Hepatocyte (in vitro differentiated cells): ENCODE data around the gene TOX3.

ENCODE experiments used
- EZH2phosphoT487 ChIP-seq: fragments of 200-600 bp; sonication (generic); IDR thresholded peaks from one replicate; pipeline ENCODE4 v1.6.1; 2018; ENCODE audit warnings: antibody characterized with exemption, mild to moderate bottlenecking, low read depth, moderate library complexity; ENCODE audit not compliant: unreplicated experiment, severe bottlenecking
- TF ChIP-seq, protein P1 (sequence below): fragments of 200-600 bp; sonication (generic); IDR thresholded peaks from 2 replicates; pipeline ENCODE4 v1.5.1; 2016; ENCODE audit warnings: antibody characterized with exemption, mild to moderate bottlenecking; ENCODE audit not compliant: poor library complexity

DNA sequence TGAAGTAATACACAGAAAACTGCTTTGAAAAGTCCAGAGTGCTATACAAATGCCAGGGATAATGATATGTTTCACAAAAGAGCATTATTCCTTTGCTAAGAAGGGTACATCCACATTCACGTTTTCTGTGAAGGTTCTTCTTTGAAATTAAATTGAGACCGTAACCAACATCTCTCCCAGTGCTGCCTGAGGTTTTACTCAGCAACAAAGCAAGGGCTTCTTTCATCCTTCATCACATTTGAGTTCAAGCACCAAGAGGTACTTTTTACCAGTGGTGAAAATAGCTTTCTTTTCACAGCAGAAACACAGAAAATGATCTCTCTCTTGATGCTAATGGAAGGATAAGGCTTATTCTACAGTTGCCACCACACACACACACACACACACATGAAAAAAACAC lies 113.3 kb downstream of the TOX3 start:
- TF ChIP-seq, protein P1, sequence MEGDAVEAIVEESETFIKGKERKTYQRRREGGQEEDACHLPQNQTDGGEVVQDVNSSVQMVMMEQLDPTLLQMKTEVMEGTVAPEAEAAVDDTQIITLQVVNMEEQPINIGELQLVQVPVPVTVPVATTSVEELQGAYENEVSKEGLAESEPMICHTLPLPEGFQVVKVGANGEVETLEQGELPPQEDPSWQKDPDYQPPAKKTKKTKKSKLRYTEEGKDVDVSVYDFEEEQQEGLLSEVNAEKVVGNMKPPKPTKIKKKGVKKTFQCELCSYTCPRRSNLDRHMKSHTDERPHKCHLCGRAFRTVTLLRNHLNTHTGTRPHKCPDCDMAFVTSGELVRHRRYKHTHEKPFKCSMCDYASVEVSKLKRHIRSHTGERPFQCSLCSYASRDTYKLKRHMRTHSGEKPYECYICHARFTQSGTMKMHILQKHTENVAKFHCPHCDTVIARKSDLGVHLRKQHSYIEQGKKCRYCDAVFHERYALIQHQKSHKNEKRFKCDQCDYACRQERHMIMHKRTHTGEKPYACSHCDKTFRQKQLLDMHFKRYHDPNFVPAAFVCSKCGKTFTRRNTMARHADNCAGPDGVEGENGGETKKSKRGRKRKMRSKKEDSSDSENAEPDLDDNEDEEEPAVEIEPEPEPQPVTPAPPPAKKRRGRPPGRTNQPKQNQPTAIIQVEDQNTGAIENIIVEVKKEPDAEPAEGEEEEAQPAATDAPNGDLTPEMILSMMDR: no peak
- no peak for TF ChIP-seq EZH2phosphoT487
